Placental pericyte (primary cell): ENCODE data around the gene VSIG2. TPM values are rescaled to one million over a fixed set of nuclear protein-coding genes. Genes with fewer than 3 reads are reported as not detected.

Source experiments
- total RNA-seq: library from RNA; depleted of rRNA; stranded (reverse); fragments of >200 nt; gene quantifications from 2 replicates; pipeline ENCODE4 v1.2.3, GENCODE V29; 2012

VSIG2 gene, protein sequence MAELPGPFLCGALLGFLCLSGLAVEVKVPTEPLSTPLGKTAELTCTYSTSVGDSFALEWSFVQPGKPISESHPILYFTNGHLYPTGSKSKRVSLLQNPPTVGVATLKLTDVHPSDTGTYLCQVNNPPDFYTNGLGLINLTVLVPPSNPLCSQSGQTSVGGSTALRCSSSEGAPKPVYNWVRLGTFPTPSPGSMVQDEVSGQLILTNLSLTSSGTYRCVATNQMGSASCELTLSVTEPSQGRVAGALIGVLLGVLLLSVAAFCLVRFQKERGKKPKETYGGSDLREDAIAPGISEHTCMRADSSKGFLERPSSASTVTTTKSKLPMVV
- not detected in 2 replicates for total RNA-seq

DNA sequence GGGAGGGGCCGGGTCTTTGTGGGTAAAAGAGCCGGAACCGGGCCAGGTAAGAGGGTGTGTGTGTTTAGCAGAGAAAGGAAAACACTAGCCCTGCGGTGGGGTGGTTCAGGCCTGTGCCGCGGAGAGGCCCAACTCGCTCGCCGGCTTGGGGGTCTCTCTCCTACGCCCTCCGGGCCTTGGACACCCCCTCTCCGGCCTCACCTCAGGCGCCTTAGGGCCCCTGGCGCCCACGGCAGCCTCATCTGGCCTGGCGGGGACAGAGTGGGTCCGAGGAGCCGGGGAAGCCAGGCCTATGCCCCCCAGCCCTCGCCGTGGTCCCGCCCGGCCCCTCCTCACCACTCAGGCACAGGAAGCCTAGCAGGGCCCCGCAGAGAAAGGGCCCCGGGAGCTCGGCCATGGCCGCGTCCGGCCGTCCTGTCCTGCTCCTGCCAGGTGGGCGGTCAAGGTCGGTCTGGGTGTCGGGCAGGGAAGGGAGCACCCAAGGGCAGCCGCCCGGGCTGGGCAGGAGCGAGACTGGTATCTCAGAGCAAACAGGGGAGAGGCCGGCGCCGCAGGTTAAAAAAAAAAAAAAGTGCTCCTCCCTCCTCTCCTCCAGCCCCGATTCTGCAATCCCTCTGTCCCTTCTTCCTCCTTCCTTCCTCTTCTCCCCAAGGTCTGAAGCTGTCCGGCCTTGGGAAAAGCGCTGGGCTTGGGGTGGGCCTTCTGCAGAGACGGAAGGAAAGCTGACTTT is at the start of gene VSIG2:
TSS of gene VSIG2 (minus strand) at position 515 of the 730 bp plus-strand sequence. CDS start at position 397, 118 bp downstream.

DNA sequence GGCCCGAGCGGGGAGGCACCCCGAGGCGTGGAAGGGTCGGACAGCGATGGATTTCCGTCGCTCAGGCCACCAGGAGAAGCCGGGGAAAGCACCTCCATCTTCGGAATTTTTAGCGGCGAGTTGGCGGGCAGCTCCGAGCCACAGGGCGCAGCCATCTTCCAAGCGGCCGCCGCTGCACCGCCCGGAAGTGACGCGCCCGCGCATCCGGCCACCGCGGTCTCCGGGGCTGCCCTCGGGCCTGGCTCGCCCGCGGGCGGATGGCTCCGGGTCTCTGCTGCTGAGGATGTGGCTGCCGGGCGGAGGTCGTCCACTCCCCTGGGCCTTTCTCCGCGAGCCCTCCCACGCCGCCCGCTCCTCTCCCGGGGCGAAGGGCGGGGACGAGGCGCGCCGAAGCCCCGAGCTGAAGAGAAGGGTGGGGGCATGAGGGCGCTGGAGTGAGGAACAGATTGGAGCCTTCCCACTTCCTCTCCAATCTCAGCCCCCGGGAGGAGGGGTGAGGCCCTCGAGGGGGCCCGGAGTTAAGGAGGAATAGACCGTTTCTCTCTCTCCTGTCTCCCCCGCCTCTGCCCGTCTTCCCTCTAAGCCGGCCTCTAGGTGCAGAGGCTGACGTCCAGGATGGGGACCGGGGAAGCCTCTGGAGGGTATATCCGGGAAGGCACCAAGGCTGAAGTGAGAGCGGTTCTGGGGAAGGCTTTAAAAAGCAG is 48.3 kb upstream of the VSIG2 start, which contains the start of gene MSANTD2:
TSS of gene MSANTD2 (minus strand) at position 181 of the 704 bp plus-strand sequence. CDS start at position 155, 26 bp downstream.

DNA sequence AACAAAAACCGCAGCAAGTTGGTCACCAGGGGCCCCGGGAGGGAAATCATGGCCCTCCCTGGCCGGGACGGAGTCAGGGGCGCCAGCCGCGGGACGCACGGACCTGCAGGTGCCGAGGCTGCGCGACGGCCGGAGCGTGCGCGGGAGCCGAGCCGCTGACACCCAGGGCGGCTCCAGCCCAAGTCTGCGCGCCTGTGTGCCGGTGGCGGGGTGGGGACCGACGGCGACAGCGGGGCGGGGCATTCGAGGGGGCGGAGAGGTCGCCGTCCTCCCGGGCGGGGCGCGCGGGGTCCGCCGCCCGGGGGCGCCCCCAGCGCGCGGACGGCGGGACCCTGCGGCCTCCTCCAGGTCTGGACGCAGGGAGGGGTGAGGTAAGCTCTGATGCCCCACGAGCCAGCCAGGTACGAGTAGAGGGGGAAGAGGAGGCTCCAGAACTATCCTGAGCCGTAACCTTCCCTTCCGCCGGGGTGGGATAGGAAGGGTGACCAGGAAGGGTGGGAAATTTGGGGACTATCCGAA is 10.1 kb upstream of the VSIG2 start, which contains the start of gene ESAM:
TSS of gene ESAM (minus strand) at position 186 of the 519 bp plus-strand sequence. CDS start at position 50, 136 bp downstream.

DNA sequence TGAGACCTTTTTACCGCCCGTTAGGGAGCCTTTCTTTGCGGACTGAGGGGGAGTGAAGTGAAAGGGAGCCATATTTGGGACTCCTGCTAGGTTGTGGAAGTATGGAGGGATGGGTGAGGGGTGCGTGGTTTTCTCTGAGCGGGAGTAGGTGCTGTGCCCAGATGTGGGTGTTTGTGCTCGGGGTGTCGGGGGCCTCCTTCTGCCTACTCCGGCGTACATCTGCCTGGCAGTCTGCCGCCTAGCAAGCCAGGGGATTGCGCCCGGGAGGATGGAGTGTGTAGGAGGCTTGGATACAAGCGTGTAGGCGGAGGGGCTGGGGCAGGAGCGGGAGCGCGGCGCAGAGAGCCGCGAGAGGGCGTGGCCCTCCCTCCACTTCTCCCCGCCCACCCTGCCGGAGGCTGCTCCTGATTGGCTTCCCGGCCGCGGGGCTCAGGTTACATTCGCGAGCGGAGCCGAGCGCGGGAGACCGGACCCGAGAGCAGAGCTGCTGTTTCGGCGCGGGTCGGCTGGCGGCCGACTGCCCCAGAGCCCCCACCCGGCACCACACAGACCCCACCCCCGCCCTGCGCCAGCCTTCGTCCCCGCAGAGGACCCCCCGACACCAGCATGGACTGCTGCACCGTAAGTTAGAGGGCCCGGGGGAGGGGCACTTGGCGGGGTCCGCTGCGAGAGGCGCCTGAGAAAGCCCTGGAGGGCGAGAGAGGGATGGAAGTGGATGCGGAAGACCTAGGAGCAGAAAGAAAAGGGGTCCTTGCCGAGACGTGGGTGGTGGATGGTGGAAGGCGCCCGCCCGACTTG is 12.4 kb downstream of the VSIG2 start, which contains the start of gene NRGN:
TSS of gene NRGN (plus strand) at position 464 of the 798 bp plus-strand sequence. CDS start at position 607, 143 bp downstream.

Other genes starting within 250 kb of the VSIG2 start
- gene OR8B12, start 208.6 kb downstream of the VSIG2 start, total RNA-seq: not detected in 2 replicates
- gene OR8A1, start 182.3 kb downstream of the VSIG2 start, total RNA-seq: under 0.01 TPM in 2 replicates
- not detected in 2 replicates for gene PANX3, start 140.8 kb downstream of the VSIG2 start, total RNA-seq
- gene TBRG1, start 129.4 kb downstream of the VSIG2 start, total RNA-seq: 26.6 and 37.9 TPM in 2 replicates
- gene SIAE, start 78.5 kb downstream of the VSIG2 start, total RNA-seq: 6.9 and 12.7 TPM in 2 replicates
- gene SPA17, start 78.4 kb downstream of the VSIG2 start, total RNA-seq: 5.0 and 7.9 TPM in 2 replicates
- gene NRGN, start 12.3 kb downstream of the VSIG2 start, total RNA-seq: 2.3 TPM in 1 of 2 replicates, not detected in the other
- gene ESAM, start 10.0 kb upstream of the VSIG2 start, total RNA-seq: 0.22 and 2.7 TPM in 2 replicates
- 5.9 and 25.6 TPM in 2 replicates for gene MSANTD2, start 48.2 kb upstream of the VSIG2 start, total RNA-seq
- 9.0 and 11.2 TPM in 2 replicates for gene ROBO3, start 113.2 kb upstream of the VSIG2 start, total RNA-seq
- gene ROBO4, start 145.6 kb upstream of the VSIG2 start, total RNA-seq: 0.88 and 2.7 TPM in 2 replicates
- gene HEPN1, start 167.0 kb upstream of the VSIG2 start, total RNA-seq: not detected in 2 replicates
- under 0.01 TPM in 1 of 2 replicates, not detected in the other for gene HEPACAM, start 183.8 kb upstream of the VSIG2 start, total RNA-seq
- gene CCDC15, start 201.9 kb upstream of the VSIG2 start, total RNA-seq: 0.66 and 7.9 TPM in 2 replicates